ENCODE data around the gene CYP2W1. TPM values are rescaled to one million over a fixed set of nuclear protein-coding genes. Genes with fewer than 3 reads are reported as not detected.
A peak's percentile ranks its signal among the peaks of the same experiment; 100 is the strongest.

Gene CYP2W1
- total RNA-seq, 1 donor from 2014 or later: not detected

DNA sequence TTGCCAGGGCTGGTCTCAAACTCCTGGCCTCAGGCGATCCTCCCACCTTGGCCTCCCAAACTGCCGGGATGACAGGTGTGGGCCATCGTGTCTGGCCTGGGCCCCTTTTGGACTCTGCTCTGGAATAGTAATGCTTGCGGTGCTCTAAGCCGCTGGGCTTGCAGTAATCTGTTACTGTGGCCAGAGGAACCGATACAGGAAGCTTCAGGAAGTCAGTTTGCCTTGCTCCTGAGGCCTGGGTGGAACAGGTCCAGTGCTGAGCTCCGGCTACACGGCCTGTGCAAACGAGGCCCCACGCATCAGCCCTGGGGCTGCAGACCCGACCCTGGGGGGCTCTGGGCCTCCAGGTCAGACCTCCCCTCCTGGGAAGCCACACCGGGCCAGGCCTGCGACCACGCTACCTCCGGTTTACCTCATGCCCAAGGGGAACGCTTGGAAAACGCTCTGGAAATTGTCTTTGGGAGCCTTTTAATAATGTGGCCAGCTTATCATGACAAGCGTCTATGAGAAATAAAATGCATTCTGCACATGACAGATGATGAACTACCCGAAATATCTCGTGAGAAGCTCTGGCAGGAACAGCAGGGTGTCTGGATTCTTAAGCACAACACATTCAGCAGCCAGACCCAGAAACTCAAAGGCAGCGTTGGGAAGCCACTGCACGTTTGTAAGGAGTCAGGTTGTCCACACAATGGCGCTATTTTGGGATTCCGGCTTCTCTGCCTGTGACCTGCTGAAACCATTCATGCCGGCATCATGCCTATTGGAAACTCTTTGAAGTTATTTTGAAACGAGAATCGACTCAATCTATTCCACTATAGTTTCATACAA, 18.4 kb upstream of the CYP2W1 start:
- no peak for DNase-seq (ENCODE audit: low spot score)

GRCh38 chr7:966291-967069, 16.5 kb upstream of the CYP2W1 start:
- no peak for DNase-seq (ENCODE audit: low spot score)

GRCh38 chr7:967361-968082, 15.5 kb upstream of the CYP2W1 start:
- DNase-seq (ENCODE audit: low spot score): no peak

DNA sequence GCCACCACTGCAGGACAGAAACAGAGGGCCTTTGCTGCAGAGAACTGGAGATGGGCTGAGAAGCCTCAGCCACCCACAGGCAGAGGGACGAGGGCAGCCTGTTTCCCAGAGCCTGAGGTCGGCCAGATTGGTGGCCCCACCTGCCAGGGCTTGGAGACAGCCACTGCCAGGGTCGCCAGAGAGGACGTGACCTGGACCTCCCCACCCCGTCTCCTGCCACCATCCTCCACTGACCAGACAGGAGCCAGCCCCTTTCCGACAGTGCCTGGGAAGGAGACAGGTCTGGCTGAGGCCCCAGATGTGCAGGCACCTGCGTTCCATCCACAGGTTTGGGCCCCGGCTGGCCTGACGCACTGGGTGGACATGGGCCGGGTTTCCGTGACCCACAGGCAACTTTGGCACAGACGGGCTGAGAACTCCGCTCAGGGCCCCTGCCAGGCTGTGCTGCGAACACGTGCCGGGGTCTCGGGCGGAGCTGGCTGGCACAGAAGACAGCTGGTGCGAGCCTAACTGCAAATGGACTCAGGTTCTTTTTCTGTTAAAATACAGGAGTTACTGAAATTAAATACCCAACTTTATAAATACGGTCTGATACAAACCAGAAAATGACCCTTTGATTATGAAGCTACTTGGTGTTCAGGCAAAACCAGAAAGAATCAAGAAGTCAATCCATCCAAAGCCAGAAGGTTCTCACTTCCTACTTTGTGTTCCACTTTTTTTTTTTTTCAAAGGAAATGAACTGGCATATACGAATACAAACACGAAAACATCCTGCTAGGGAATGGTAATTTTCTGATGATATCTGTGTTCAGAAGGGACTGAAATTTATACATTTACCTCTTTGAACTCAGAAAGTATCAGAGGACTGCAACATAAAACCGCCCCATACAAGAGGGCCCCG, 14.5 kb upstream of the CYP2W1 start:
- DNase-seq (ENCODE audit: low spot score): no peak

DNA sequence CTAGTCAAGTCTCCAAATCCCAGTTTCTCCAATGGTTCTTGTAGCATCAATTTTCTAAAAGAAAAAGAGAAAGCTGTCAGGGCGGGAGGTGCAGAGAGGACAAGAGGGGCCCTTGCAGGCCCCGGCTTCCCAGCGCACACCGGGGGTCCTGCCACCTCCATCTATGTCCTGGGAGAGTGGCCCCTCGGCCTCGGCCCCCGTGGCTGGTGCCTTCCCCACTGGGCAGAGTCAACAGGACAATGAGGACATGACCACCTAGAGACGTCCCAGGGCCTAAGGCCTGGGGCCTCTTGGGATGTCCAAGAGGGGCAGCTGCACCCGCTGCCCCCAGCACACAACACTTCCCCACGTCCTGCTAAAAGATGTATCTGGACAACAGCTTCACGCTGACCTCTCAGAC, 13.6 kb upstream of the CYP2W1 start:
- no peak for DNase-seq (ENCODE audit: low spot score)

DNA sequence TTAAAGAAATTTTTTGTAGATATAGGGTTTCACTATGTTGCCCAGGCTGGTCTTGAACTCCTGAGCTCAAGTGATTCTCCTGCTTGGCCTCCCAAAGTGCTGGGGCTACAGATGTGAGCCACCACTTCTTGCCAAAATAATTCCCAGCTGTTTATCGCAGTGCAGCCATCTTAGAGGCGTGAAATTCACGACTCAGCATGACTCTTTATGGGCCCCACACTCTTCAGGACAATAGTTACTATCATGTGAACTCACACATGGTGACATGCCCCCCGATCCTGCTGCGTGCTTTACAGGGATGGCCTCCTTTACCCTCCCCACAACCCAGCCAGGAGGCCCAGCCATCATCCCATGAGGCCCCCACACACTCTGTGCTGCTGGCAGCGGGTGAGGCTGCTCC, 12.2 kb upstream of the CYP2W1 start:
- no peak for DNase-seq (ENCODE audit: low spot score)

DNA sequence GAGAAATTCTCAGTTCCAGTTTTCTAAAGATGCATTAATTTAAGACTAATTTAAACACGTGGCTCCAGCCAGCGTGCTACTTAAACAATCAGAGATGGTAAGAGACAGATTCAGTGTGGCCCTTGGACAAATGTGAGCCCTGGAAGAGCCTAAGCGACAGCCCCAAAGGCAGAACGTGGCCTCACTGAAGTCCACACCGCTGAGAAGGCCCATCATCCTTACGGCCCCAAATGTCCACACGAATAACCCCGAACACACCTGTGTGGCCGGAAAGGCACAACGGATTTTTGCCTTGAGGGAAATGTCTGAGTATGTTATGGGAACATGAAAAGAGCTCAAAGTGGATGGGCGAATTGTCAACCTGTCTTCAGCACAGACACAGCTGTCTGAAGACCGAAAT, 10.9 kb upstream of the CYP2W1 start:
- DNase-seq (ENCODE audit: low spot score): no peak

- no peak for DNase-seq (ENCODE audit: low spot score)
Measured at GRCh38 chr7:972676-973309, 10.2 kb upstream of the CYP2W1 start.

GRCh38 chr7:973312-973711, 9.7 kb upstream of the CYP2W1 start:
- DNase-seq (ENCODE audit: low spot score): no peak

DNA sequence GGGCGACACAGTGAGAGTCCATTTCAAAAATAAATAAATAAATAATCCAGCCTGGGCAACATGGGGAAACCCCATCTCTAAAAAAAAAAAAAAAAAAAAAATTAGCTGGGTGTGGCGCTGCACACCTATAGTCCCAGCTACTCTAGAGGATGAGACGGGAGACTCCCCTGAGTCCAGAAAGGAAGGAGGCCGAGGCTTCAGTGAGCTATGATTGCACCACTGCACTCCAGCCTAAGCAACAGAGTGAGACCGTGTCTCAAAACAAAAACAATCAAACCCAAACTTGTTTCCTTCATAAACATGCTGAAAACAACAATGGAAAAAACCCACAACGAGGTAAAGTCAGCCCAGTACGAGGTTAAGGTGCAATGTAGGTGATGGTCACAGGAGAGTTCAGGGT, 8.8 kb upstream of the CYP2W1 start:
- DNase-seq (ENCODE audit: low spot score): no peak

- DNase-seq (ENCODE audit: low spot score): peak; percentile 97
Measured at GRCh38 chr7:974820-975681, 7.9 kb upstream of the CYP2W1 start, which contains the start of gene COX19. Gene COX19 (minus strand): TSS chr7:975549. CDS start chr7:975509, 40 bp downstream.

- DNase-seq (ENCODE audit: low spot score): no peak
Measured at GRCh38 chr7:975702-976473, 7.1 kb upstream of the CYP2W1 start.

GRCh38 chr7:976901-977325, 6.1 kb upstream of the CYP2W1 start:
- DNase-seq (ENCODE audit: low spot score): no peak

DNA sequence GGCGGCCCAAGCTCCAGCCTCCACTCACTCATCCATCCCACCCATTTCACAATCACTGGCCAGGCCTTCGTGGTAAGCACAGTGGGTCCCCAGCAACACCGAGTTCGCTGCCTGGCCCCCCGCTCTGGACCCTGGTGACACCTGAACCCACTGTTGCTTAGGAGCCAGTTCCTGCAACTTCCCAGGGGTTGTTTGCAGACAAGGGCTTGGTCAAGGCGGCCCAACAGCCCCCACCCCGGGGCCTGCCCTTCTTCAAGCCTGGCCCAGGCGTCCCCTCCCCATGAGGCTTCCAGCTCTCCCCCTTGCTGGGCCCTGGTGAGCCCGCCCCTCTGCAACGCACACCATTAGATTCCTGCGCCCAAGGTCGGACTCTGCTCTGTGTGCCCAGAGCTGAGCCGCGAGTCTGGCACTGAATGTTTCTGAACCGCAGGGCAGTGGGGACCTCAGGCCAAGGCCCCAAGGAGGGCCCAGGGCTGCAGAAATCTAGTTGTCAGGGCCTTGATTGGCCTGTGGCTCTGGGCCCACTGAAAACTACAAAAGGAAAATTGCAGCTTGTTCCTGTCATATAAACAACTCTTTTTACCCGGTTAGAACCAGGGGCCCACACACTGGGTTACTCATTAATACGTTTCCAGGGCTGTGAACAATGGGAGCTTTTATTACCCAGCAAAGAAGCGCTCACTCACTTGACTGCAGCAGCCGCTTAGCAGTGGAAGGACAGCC, 5.5 kb upstream of the CYP2W1 start:
- DNase-seq (ENCODE audit: low spot score): no peak

DNA sequence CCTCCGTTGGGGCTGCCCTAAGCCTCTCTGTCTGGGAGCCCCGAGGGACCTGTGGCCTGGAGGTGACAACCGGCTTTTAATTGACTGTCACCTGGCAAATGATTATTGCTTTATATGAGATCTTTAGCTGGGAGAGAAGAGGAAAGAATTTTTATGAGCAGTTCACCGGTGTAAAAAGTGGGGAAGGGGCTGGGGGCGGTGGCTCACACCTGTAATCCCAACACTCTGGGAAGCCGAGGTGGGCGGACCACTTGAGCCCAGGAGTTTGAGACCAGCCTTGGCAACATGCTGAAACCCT, 5.0 kb upstream of the CYP2W1 start:
- no peak for DNase-seq (ENCODE audit: low spot score)

DNA sequence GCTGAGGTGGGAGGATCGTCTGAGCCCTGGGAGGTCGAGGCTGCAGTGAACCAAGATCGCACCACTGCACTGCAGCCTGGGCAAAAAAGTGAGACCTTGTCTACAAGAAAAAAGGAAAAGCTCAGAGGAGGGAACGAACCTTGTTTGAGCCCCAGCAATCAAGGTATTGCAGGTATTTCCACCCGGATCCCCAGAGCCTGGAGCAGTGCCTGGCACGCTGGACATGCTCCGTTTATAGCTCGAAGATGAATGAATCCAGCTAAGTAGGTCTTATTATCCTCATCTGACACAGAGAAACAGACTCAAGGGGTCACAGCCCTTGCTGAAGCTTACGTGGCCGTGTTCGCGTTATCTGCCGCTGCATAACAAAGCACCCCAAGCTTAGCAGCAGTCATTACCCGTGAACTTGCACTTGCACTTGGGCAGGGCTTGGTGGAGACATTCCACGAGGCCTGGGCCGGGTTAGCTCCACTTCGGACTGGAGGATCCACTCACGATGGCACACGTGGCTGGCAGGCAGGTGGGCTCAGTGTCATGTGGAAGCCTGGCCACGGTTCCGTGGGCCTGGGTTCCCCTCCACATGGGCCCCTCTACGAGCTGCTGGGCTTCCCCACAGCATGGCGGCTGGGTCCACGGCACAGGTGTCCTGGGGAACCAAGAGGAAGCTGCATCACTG, 4.4 kb upstream of the CYP2W1 start:
- no peak for DNase-seq (ENCODE audit: low spot score)

DNA sequence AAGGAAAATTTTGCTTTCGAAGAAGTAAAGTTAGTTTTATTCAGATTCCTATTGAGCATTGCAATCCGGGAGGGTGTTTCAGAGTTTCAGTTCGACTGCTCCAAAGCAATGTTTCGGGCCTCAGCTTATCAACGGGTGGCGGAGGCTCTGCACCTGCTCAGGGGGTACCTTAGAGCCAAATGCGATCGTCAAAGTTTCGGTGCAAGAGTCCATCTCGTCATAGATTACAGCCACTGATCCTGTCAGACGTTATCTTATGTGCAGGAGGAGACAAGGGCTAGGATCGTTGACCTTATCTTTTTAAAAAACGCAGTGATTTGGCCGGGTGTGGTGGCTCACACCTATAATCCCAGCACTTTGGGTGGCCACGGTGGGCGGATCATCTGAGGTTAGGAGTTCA, 3.8 kb upstream of the CYP2W1 start:
- DNase-seq (ENCODE audit: low spot score): no peak
